ENCODE measurements around the gene STXBP6.

The STXBP6 gene

DNA sequence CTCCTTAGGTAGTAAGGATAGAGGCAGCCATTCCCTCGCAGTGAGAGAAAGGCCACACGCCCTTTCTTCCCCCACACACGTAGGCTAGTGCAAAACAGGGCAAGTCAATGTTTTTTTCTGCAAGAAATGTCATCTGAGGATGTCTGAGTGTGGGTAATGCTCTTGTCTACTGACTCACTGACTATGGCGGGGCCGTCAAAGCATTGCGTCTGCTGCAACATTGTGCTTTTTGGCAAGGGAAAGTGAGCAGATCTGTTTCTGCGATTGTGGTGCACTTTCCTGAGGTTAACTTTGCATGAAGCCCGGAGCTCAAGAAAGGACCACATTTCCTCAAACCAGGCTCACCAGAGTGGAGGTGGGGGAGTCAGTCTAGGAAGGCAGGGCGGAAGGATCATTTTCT lies 234.4 kb downstream of the STXBP6 start:
- Histone ChIP-seq H3K36me3 (replicated peaks) (no peaks in the 10 kb centered on the region), H3K27ac (no peak overlapping the region), H3K4me3 (ENCODE audit: low read depth, low read length) (no peak overlapping the region), H3K27me3 (replicated peaks) (no peaks in the 10 kb centered on the region)
- no peak for DNase-seq
- in situ Hi-C loops (cut with HindIII; ENCODE audit: low pct_ligation_motif_present, low sequenced_read_pairs) = no loop called here
- TF ChIP-seq CTCF (IDR thresholded peaks at IDR 0.05; ENCODE audit: low read depth, low read length, missing control alignments) = no peak

GRCh38 chr14:24814944-24815343 lies 235.0 kb downstream of the STXBP6 start:
- Histone ChIP-seq H3K27me3 (replicated peaks) (no peaks in the 10 kb centered on the region), H3K4me3 (ENCODE audit: low read depth, low read length) (no peak overlapping the region), H3K27ac (no peak overlapping the region), H3K36me3 (replicated peaks) (no peaks in the 10 kb centered on the region)
- no peak for DNase-seq
- in situ Hi-C loops (cut with HindIII; ENCODE audit: low pct_ligation_motif_present, low sequenced_read_pairs) = no loop called here
- TF ChIP-seq CTCF (IDR thresholded peaks at IDR 0.05; ENCODE audit: low read depth, low read length, missing control alignments) = no peak

- in situ Hi-C loops (cut with HindIII; ENCODE audit: low pct_ligation_motif_present, low sequenced_read_pairs) = no loop called here
- H3K27ac ChIP-seq = no peak overlapping the region
- no peaks in the 10 kb centered on the region for H3K36me3 ChIP-seq (replicated peaks)
- no peaks in the 10 kb centered on the region for H3K27me3 ChIP-seq (replicated peaks)
- no peak for DNase-seq
- no peak for TF ChIP-seq CTCF (IDR thresholded peaks at IDR 0.05; ENCODE audit: low read depth, low read length, missing control alignments)
- H3K4me3 ChIP-seq (ENCODE audit: low read depth, low read length) = no peak overlapping the region
Observed at GRCh38 chr14:24814346-24814745, 235.6 kb downstream of the STXBP6 start.

DNA sequence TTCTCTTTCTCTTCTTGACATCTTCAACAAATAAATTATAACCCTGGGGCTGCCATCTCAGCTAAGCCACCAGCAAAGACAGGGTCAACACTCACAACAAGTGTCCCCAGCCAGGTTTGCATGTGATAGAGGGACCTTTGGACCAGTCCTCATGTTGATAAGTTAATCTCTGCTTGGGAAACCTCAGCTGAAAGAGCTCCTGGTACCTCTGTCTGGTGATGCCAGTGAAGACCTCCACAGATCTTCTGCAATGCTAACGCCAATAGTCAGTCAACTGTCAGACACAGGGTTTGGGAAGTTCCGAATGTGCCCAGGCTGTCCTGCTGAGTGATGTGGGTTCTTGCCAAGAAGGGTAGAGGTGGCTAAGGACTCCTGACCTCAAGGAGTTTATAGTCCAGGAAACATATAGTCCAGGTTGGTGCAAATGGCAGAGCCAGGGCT lies 236.1 kb downstream of the STXBP6 start:
- Histone ChIP-seq H3K27ac (no peak overlapping the region), H3K36me3 (replicated peaks) (no peaks in the 10 kb centered on the region), H3K4me3 (ENCODE audit: low read depth, low read length) (no peak overlapping the region), H3K27me3 (replicated peaks) (no peaks in the 10 kb centered on the region)
- no peak for TF ChIP-seq CTCF (IDR thresholded peaks at IDR 0.05; ENCODE audit: low read depth, low read length, missing control alignments)
- DNase-seq = no peak
- in situ Hi-C loops (cut with HindIII; ENCODE audit: low pct_ligation_motif_present, low sequenced_read_pairs) = no loop called here

GRCh38 chr14:24813089-24813815 lies 236.7 kb downstream of the STXBP6 start:
- TF ChIP-seq CTCF (IDR thresholded peaks at IDR 0.05; ENCODE audit: low read depth, low read length, missing control alignments) = no peak
- Histone ChIP-seq H3K4me3 (ENCODE audit: low read depth, low read length) (no peak overlapping the region), H3K36me3 (replicated peaks) (no peaks in the 10 kb centered on the region), H3K27me3 (replicated peaks) (no peaks in the 10 kb centered on the region), H3K27ac (no peak overlapping the region)
- no peak for DNase-seq
- in situ Hi-C loops (cut with HindIII; ENCODE audit: low pct_ligation_motif_present, low sequenced_read_pairs) = no loop called here

DNA sequence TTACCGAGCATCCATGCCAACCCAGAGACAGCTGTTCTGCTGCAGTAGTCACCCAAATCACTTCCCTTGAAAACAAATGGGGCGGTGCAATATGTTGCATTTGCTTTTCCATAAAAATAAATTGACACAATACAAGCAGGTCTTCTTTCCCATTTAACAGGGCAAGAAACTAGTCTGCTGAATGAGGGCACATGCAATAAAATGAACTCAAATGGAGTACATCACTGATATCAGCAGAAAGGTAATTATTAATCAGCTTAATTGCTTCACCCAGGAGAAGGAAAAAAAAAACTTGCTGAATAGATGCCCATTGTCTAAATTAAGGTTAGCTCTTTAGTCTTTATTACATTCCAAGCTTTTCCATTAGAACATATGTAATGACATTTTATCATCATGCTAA lies 240.8 kb downstream of the STXBP6 start:
- no peaks in the 10 kb centered on the region for H3K36me3 ChIP-seq (replicated peaks)
- no peak for TF ChIP-seq CTCF (IDR thresholded peaks at IDR 0.05; ENCODE audit: low read depth, low read length, missing control alignments)
- no peak overlapping the region for H3K27ac ChIP-seq
- no peak overlapping the region for H3K4me3 ChIP-seq (ENCODE audit: low read depth, low read length)
- H3K27me3 ChIP-seq (replicated peaks) = no peaks in the 10 kb centered on the region
- no peak for DNase-seq
- in situ Hi-C loops (cut with HindIII; ENCODE audit: low pct_ligation_motif_present, low sequenced_read_pairs) = no loop called here
